Calu3 (cell line): ENCODE results near the gene EXD3. TPM values are rescaled to one million over a fixed set of nuclear protein-coding genes. Genes with fewer than 3 reads are reported as not detected.

Source experiments
- BruUV-seq: library from RNA; stranded (reverse); fragments of 400-500 nt; replicated peaks from 2 replicates; lab custom pipeline; 2021; lab: Mats Ljungman, UMichigan
- CTCF ChIA-PET: fragments of 300-600 bp; sonication (Branson Sonifier 250); formaldehyde crosslinking; loops from one replicate; lab custom pipeline; 2022; ENCODE audit warnings: antibody characterized with exemption; lab: Charles Lee
- DNase-seq: peaks from one replicate; pipeline ENCODE4 v3.0.0; 2022
- H3K27ac Mint-ChIP-seq: one replicate; pipeline ENCODE4 v1.8.0; 2022; ENCODE audit warnings: mixed read lengths; ENCODE audit not compliant: unreplicated experiment
- H3K27me3 Mint-ChIP-seq: one replicate; pipeline ENCODE4 v1.8.0; 2022; ENCODE audit warnings: mixed read lengths; ENCODE audit not compliant: unreplicated experiment
- H3K36me3 Mint-ChIP-seq: one replicate; pipeline ENCODE4 v1.8.0; 2022; ENCODE audit warnings: mild to moderate bottlenecking, moderate library complexity, mixed read lengths; ENCODE audit not compliant: insufficient read depth, unreplicated experiment
- H3K4me1 Mint-ChIP-seq: one replicate; pipeline ENCODE4 v1.8.0; 2022; ENCODE audit warnings: mild to moderate bottlenecking, low read depth, mixed read lengths; ENCODE audit not compliant: unreplicated experiment
- H3K4me3 Mint-ChIP-seq: one replicate; pipeline ENCODE4 v1.8.0; 2022; ENCODE audit warnings: mild to moderate bottlenecking, low read depth, moderate library complexity, mixed read lengths; ENCODE audit not compliant: unreplicated experiment
- H3K9me3 Mint-ChIP-seq: one replicate; pipeline ENCODE4 v1.8.0; 2022; ENCODE audit warnings: low read depth, mixed read lengths; ENCODE audit not compliant: unreplicated experiment
- CTCF ChIP-seq: fragments of 200-600 bp; IDR thresholded peaks from one replicate; pipeline ENCODE4 v1.8.0; 2022; ENCODE audit warnings: antibody characterized with exemption; ENCODE audit not compliant: unreplicated experiment
- intact Hi-C: fragments of 100-400 bp; cut with micrococcal nuclease; formaldehyde crosslinking; loops from one replicate; pipeline ENCODE4 v1.10.0; 2022; ENCODE audit not compliant: unreplicated experiment
- total RNA-seq: library from RNA; stranded (reverse); gene quantifications from 2 replicates; pipeline ENCODE4 v1.2.3, GENCODE V29; 2022

EXD3 gene
- total RNA-seq, 1 experiment from 2014 or later: 13.2 TPM

GRCh38 chr9:137372693-137373610 lies 50.0 kb downstream of the EXD3 start:
- CTCF ChIA-PET: no interaction called here
- intact Hi-C loops: no loop called here
- no peak for TF ChIP-seq CTCF

GRCh38 chr9:137371946-137372651 lies 50.9 kb downstream of the EXD3 start:
- H3K9me3 Mint-ChIP-seq: no peaks in the 10 kb centered on the region
- H3K27ac Mint-ChIP-seq: no peak overlapping the region
- CTCF ChIA-PET: no interaction called here
- BruUV-seq: no TSS peak
- no peaks in the 10 kb centered on the region for H3K4me1 Mint-ChIP-seq
- no peak for DNase-seq
- no peak overlapping the region for H3K4me3 Mint-ChIP-seq
- peaks cover 5% of the 10 kb centered on the region for H3K36me3 Mint-ChIP-seq
- TF ChIP-seq CTCF: no peak
- intact Hi-C loops: no loop called here
- no peaks in the 10 kb centered on the region for H3K27me3 Mint-ChIP-seq

More at GRCh38 chr9:137372693-137373610, 50.0 kb downstream of the EXD3 start:
- Mint-ChIP-seq H3K9me3 (no peaks in the 10 kb centered on the region), H3K36me3 (no peaks in the 10 kb centered on the region), H3K27ac (no peak overlapping the region), H3K27me3 (no peaks in the 10 kb centered on the region), H3K4me1 (no peaks in the 10 kb centered on the region), H3K4me3 (no peak overlapping the region)
- DNase-seq: no peak
- no TSS peak for BruUV-seq

- DNase-seq: no peak
- H3K36me3 Mint-ChIP-seq: peaks cover 5% of the 10 kb centered on the region
- intact Hi-C loops: no loop called here
- no peak overlapping the region for H3K27ac Mint-ChIP-seq
- no TSS peak for BruUV-seq
- TF ChIP-seq CTCF: no peak
- CTCF ChIA-PET: no interaction called here
- no peaks in the 10 kb centered on the region for H3K27me3 Mint-ChIP-seq
- no peak overlapping the region for H3K4me3 Mint-ChIP-seq
- no peaks in the 10 kb centered on the region for H3K4me1 Mint-ChIP-seq
- no peaks in the 10 kb centered on the region for H3K9me3 Mint-ChIP-seq
Measured at GRCh38 chr9:137371521-137371941, 51.4 kb downstream of the EXD3 start.

- intact Hi-C loops: no loop called here
- Mint-ChIP-seq H3K27ac (no peak overlapping the region), H3K4me3 (no peak overlapping the region), H3K4me1 (no peaks in the 10 kb centered on the region), H3K27me3 (no peaks in the 10 kb centered on the region), H3K36me3 (peaks cover 5% of the 10 kb centered on the region), H3K9me3 (no peaks in the 10 kb centered on the region)
- CTCF ChIA-PET: no interaction called here
- BruUV-seq: no TSS peak
- no peak for TF ChIP-seq CTCF
- no peak for DNase-seq
Measured at GRCh38 chr9:137370865-137371520, 52.0 kb downstream of the EXD3 start.
